Suprapubic skin (tissue), 4 donors: ENCODE measurements around the gene TRIM15.

Experiments used
- POLR2A ChIP-seq, 2 donors: fragments of 450-650 bp; IDR thresholded peaks; one replicate each; pipeline ENCODE4 v1.6.1; 2017; ENCODE audit warnings: antibody characterized with exemption in 2 of 2, mild to moderate bottlenecking in 2 of 2, moderate library complexity in 2 of 2
- POLR2AphosphoS5 ChIP-seq, 3 donors: sonication (generic); formaldehyde crosslinking; IDR thresholded peaks; one replicate each; pipeline ENCODE4 v1.6.1; 2017; ENCODE audit warnings: antibody characterized with exemption in 3 of 3
- TF ChIP-seq, protein P1 (sequence below), 2 donors: fragments of 200-600 bp in 1 of 2; fragments of 450-650 bp in 1 of 2; sonication (generic) in 1 of 2; IDR thresholded peaks; one replicate each; pipeline ENCODE4 v1.5.1; 2016 to 2019; ENCODE audit warnings: antibody characterized with exemption in 2 of 2, mild to moderate bottlenecking in 1 of 2, moderate library complexity in 1 of 2

DNA sequence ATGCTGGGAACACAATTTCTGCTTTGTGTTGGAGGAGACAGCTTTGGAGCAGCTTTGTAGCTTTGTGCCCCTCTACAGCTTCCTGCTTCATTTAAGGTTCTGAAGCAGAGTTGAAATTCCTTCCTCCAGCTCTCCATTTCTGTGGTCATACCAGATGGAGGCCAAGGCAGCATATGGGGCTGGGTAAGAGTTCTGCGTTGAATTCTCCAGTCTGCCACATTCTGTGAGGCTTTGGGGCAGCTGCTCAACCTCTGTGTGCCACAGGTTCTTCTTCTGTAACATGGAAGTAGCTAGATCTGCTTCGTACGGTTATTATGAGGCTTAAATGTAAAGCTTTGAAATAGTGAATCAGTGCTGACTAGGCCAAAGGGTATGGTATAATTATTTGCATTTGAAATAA, 52.8 kb downstream of the TRIM15 start:
- TF ChIP-seq, protein P1, sequence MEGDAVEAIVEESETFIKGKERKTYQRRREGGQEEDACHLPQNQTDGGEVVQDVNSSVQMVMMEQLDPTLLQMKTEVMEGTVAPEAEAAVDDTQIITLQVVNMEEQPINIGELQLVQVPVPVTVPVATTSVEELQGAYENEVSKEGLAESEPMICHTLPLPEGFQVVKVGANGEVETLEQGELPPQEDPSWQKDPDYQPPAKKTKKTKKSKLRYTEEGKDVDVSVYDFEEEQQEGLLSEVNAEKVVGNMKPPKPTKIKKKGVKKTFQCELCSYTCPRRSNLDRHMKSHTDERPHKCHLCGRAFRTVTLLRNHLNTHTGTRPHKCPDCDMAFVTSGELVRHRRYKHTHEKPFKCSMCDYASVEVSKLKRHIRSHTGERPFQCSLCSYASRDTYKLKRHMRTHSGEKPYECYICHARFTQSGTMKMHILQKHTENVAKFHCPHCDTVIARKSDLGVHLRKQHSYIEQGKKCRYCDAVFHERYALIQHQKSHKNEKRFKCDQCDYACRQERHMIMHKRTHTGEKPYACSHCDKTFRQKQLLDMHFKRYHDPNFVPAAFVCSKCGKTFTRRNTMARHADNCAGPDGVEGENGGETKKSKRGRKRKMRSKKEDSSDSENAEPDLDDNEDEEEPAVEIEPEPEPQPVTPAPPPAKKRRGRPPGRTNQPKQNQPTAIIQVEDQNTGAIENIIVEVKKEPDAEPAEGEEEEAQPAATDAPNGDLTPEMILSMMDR (IDR thresholded peaks at IDR 0.05), result no peak
- TF ChIP-seq POLR2AphosphoS5 (IDR thresholded peaks at IDR 0.05) (no peak), POLR2A (IDR thresholded peaks at IDR 0.05) (no peak)
